ENCODE results near the gene CCDC73.
"Not testable (repeated sequence)": the region's sequence is repeated elsewhere in the genome, so short reads cannot be mapped to it uniquely, and the experiment has no call there.

CCDC73 gene

DNA sequence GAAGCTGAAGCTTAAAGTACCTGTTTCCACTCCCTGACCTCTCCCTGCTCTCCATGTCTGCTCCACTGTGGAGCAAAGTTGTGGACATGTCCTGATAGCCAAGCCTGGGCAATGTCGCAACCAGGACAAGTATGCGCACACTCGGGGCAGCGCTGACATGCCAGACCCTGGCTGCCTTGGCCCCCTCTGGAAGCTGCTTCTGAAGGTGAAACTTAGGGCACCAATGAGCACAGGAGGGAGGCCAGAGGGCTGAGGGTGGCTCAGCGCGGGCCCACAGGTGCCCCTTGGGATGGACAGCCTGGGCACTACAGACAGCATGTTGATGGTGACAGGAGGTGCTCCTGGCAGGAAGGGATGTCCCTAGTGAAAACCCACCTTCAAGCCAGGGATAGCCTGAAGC is 90.2 kb downstream of the CCDC73 start:
- no peak for DNase-seq

GRCh38 chr11:32701616-32702015 is 92.8 kb downstream of the CCDC73 start:
- no peak for DNase-seq

- DNase-seq: no peak
Measured at GRCh38 chr11:32698579-32698978, 95.9 kb downstream of the CCDC73 start.

GRCh38 chr11:32671051-32671450 is 123.4 kb downstream of the CCDC73 start:
- DNase-seq: no peak

DNA sequence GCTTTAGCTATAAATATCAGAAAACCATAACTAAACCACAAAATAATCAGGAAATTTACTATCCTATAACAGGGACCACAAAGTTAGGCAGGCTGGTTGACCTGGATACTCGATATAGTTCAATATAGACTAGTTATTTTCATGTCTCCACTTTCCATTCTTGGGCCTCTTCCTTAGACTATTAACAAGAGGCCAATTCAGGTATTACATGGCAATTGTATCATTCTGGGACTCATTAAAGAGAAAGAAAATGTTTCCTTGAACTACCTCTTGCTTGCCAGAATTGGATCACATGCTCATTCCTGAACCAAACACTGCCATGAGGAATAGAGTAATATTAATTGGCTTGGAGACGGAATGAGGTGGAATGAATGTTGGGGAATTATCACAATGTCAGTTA is 134.8 kb downstream of the CCDC73 start:
- no peak for DNase-seq

DNA sequence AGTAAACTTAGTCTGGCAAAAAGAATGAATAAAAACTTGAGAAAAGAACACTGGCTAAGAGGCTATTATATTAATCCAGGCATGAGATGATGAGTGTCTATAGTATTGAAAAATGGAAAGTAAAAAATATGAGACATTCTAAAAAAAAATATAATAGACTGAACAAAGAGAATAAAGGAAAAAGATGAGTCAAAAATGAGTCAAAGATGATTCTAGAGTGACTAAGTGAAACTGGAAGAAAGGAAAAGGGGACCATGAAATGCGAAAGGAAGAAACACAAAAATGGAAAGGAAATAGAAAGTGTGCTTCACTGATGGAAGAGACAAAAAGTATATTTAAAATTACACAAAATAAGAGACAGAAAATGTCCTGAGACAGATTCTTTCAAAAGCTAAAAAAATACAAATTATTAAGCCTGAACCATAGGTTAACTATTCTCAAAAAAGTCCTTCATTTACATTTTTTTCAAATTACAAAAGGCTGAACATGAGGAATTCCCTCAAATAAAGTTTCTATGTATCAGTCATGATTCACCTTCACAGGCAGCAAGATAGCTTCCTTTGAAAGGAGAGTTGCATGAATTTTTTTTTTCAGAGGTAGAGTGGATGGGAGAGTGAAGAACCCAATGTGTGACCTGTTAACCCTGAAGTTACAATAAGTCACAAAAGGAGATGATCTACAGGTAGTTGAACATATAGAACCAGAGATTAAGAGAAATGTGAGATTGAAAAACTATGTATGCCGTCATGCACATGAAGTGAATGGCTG is 135.6 kb downstream of the CCDC73 start:
- DNase-seq: no peak

DNA sequence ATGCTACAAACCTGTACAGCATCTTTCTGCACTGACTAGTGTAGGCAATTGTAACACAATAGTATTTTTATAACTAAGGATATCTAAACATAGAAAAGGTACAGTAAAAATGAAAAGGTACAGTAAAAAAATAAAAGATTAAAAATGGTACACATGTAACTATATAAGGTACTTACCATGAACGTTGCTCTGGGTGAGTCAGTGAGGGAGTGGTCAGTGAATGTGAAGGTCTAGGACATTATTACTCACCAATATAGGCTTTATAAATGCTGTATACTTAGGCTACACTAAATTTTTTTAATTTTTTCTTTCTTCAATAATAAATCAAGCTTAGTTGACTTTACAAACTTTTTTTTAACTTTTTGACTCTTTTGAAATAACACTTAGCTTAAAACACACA is 150.9 kb downstream of the CCDC73 start:
- DNase-seq: no peak

DNA sequence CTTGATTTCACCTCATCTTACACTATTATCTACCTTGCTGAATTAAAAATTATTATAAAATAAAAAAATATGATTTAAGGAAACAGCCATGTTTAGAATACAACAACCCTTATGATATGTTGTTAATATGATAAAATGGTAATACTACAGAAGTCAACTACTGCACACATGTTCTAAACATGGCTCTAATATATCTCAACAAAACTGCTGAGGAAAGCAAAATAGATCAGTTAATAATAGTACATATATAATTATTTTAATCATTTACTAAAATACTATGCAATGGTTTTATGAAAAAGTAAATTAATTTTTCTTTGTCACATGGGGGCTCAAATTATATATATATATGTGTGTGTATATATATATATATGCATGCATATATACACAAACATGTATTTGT is 153.1 kb downstream of the CCDC73 start:
- no peak for DNase-seq

GRCh38 chr11:32635819-32636218 is 158.6 kb downstream of the CCDC73 start:
- no peak for DNase-seq

- no peak for DNase-seq
Measured at GRCh38 chr11:32630844-32631243, 163.6 kb downstream of the CCDC73 start.

DNA sequence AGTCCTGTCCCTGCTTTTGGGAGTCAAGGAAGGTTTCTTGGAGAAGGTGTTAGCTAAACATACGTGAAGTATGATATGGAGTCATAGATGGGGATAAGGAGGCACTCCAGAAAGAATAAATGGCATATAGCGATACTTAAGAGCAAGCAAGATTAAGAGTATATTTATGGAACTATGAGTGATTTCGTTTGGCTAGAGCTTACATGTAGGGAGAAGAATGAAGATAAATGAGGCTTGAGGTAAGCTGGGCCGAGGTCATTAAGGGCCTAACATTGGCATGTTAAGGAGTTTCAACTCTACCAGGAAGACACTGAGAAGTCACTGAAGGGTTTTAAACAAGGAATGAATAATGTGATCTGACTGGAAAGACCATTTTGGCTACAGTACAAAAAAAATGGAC is 177.6 kb downstream of the CCDC73 start:
- DNase-seq: no peak

DNA sequence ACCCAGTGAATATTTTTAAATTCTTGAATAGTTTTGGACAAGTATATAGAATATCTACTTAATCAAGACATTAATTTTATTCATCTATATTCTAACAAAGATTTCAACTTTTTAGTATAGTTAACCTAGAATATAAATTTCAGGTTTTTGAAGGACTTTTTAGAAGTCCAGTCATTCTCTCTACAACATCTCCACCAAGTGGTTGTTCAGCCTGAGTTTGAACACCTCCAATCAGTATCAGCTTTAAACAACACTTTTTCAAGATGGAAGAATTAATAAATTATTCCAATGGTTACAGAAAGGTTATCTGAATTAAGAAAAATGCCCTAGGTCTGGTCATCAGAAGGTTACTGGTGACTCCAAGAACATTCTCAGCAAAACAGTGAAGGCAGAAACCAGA is 179.0 kb downstream of the CCDC73 start:
- DNase-seq: no peak

- DNase-seq: no peak
Measured at GRCh38 chr11:32613500-32614151, 180.8 kb downstream of the CCDC73 start.

DNA sequence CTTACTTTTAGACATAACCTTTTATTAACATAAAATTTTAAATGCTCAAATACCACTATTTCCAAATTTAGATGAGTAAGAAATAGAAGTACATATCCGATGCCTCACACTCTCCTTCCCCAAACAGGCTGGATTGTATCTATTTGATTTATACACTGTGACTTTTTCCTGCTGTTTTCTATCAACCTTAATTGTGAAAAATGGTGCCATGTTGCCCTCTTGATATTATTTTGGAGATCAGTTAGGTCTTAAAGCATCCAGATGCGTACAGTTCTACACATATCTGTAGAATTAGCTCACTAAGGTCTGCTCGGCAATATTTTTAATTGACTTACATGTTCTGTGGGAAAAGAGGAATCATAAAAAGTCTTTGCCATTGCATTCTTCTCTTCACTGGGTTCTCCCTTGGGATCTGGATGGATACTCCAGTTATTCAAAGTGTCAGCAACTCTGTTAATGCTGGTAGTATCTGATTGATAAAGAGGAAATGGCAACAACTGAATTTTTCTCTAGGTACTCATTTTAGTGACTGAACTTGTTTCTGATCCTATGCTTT is 183.6 kb downstream of the CCDC73 start:
- no peak for DNase-seq

- not testable (repeated sequence) for DNase-seq
Measured at GRCh38 chr11:32608826-32609225, 185.6 kb downstream of the CCDC73 start.

GRCh38 chr11:32606220-32606619 is 188.2 kb downstream of the CCDC73 start:
- DNase-seq: no peak

GRCh38 chr11:32602657-32603415 is 191.6 kb downstream of the CCDC73 start:
- DNase-seq: no peak

GRCh38 chr11:32597921-32598320 is 196.5 kb downstream of the CCDC73 start:
- DNase-seq: no peak

- DNase-seq: not testable (repeated sequence)
Measured at GRCh38 chr11:32596114-32596513, 198.3 kb downstream of the CCDC73 start.

DNA sequence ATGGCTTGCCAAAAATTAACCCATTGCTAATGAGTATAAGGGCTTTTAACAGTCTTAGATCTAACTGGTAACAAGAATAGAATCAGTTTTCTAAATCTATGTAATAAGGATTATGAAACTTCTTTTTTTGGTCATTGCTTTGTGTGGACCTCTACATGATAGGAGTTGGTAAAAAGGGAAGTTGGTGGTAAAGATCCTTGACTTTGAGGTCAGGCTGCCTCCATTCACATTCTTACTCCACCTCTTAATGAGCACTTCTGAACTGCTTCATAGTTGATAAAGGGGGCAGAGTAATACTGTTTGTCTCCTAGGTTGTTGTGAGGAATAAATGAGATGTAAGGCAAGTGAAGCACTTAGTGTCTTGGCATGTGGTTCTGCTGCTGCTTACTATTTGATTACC is 200.2 kb downstream of the CCDC73 start:
- DNase-seq: no peak

DNA sequence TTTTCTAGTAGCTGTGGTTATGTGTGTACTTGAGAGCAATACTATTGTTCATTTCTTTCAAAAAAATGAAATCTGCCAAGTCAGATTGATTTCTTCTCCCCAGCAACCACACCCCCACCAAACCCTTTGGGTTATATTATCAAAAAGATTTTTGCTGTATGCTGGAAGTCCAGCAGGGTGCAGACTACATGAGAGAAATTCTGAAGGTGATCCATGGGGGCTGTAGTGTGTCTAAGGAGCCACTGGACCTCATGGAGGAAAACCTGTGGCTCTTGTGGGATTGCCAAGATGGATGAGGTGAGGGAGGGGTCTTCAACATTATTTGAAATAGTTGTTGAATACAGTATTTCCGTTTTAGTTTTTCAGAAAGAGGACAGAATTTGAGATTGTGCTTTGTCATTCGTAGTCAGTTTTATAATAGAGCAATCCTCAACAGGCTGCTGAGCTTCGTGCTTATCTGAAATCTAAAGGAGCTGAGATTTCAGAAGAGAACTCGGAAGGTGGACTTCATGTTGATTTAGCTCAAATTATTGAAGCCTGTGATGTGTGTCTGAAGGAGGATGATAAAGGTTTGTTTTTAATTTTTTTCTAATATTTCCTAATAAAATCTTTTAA is 207.8 kb downstream of the CCDC73 start:
- no peak for DNase-seq

DNA sequence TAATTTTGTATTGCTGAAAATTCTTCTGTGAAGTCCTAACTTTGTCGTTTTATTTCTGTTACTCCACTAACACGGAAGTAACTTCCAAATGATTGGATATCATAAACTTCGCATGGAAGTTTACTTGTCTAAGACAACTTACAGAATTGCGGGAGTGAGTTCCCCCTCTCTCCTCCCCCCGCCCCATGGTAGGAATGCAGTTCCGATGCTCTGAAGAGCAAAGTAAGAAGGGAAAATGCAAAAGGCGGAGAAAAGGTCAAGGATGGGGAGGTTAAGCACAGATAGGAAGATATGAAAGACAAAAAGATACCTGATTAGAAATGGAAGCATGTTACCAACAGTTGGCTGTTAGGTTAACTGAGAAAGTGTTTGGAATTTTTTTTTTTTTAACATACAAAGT is 209.5 kb downstream of the CCDC73 start:
- DNase-seq: no peak

Measured in NCI-H187 treated with DMSO at 0.1 percent for 48 hours (cell line).